GM12878 (cell line): ENCODE measurements around the gene FMNL2. TPM values are rescaled to one million over a fixed set of nuclear protein-coding genes. Genes with fewer than 3 reads are reported as not detected.

ENCODE experiments used
- ATAC-seq: fragments of 200-7000 bp; cut with Tn5 transposase; 3 replicates; pipeline ENCODE4 v1.9.1; 2020; ENCODE audit warnings: mild to moderate bottlenecking, moderate library complexity
- BruUV-seq: library from RNA; stranded (reverse); fragments of 400-500 nt; replicated peaks from 2 replicates; lab custom pipeline; 2021; lab: Mats Ljungman, UMichigan
- CTCF ChIA-PET: fragments of 300-600 bp; sonication (Branson Sonifier 250); formaldehyde crosslinking; extraction: SDS; loops from one replicate; lab custom pipeline; 2021; ENCODE audit warnings: inconsistent platforms; lab: Yijun Ruan, JAX
- POLR2A ChIA-PET: fragments of 350-600 bp; formaldehyde crosslinking; extraction: SDS; loops from one replicate; lab custom pipeline; 2021; ENCODE audit warnings: inconsistent platforms; lab: Charles Lee
- RAD21 ChIA-PET: fragments of 300-600 bp; sonication (Branson Sonifier 250); formaldehyde crosslinking; loops from one replicate; lab custom pipeline; 2023; ENCODE audit warnings: antibody characterized with exemption; ENCODE audit not compliant: unreplicated experiment; lab: Charles Lee
- SMC1A ChIA-PET: fragments of 300-600 bp; sonication (Branson Sonifier 250); formaldehyde crosslinking; loops from one replicate; lab custom pipeline; 2023; ENCODE audit not compliant: unreplicated experiment, uncharacterized antibody; lab: Charles Lee
- DNase-seq: peaks from one replicate; pipeline ENCODE4 v3.0.0-alpha.2; 2011; ENCODE audit warnings: low read depth, low spot score
- FAIRE-seq: peaks from 3 replicates; lab custom pipeline; 2011; peaks lifted over from hg19 to GRCh38; lab: Jason Lieb, UNC
- H2AFZ ChIP-seq: 2 replicates; pipeline ENCODE4 v1.6.0; 2011; ENCODE audit warnings: low read depth, low read length, control low read depth; ENCODE audit not compliant: control insufficient read depth
- H3K27ac ChIP-seq: 2 replicates; pipeline ENCODE4 v1.5.1; 2011; ENCODE audit warnings: control low read depth; ENCODE audit not compliant: control insufficient read depth, insufficient read depth
- H3K27me3 ChIP-seq, 2 experiments: replicated peaks in 1 of 2; 2 replicates each; pipeline versions ENCODE4 v1.6.0 to v1.6.1; 2011; ENCODE audit warnings: low read length in 1 of 2; ENCODE audit not compliant: control insufficient read depth in 2 of 2, insufficient read depth in 2 of 2
- H3K36me3 ChIP-seq, 2 experiments: 2 replicates each; pipeline ENCODE4 v1.5.1; 2011; ENCODE audit warnings: low read length in 1 of 2; ENCODE audit not compliant: control insufficient read depth in 2 of 2, insufficient read depth in 2 of 2
- H3K4me1 ChIP-seq: 2 replicates; pipeline ENCODE4 v1.6.1; 2011; ENCODE audit warnings: mild to moderate bottlenecking, low read length, moderate library complexity, mixed read lengths; ENCODE audit not compliant: control insufficient read depth, insufficient read depth
- H3K4me2 ChIP-seq: 2 replicates; pipeline ENCODE4 v1.6.0; 2011; ENCODE audit warnings: control low read depth; ENCODE audit not compliant: control insufficient read depth, insufficient read depth
- H3K4me3 ChIP-seq: fragments of 200-600 bp; sonication (generic); 2 replicates; pipeline ENCODE4 v1.5.1; 2016
- H3K79me2 ChIP-seq: 2 replicates; pipeline ENCODE4 v1.6.0; 2011; ENCODE audit warnings: low read length; ENCODE audit not compliant: control insufficient read depth, insufficient read depth
- H3K9ac ChIP-seq: 2 replicates; pipeline ENCODE4 v1.8.0; 2011; ENCODE audit warnings: low read length, control low read depth, mixed read lengths; ENCODE audit not compliant: control insufficient read depth, insufficient read depth
- H3K9me3 ChIP-seq: replicated peaks from 3 replicates; pipeline ENCODE4 v1.5.1; 2011; ENCODE audit warnings: mild to moderate bottlenecking, low read length; ENCODE audit not compliant: control insufficient read depth, insufficient read depth
- H4K20me1 ChIP-seq: 2 replicates; pipeline ENCODE4 v1.6.0; 2011; ENCODE audit not compliant: control insufficient read depth, insufficient read depth
- EED ChIP-seq: sonication (generic); IDR thresholded peaks from 2 replicates; pipeline ENCODE4 v1.6.1; 2016; ENCODE audit warnings: antibody characterized with exemption, low read depth
- JUNB ChIP-seq: IDR thresholded peaks from 2 replicates; pipeline ENCODE4 v1.6.1; 2016; ENCODE audit warnings: antibody characterized with exemption, mild to moderate bottlenecking
- JUND ChIP-seq: IDR thresholded peaks from 2 replicates; pipeline ENCODE4 v1.6.1; 2012; ENCODE audit warnings: low read depth, mild to moderate bottlenecking, low read length, improper control_type of control experiment, moderate library complexity
- NFYB ChIP-seq: IDR thresholded peaks from 2 replicates; pipeline ENCODE4 v1.6.1; 2011; ENCODE audit warnings: low read depth, mild to moderate bottlenecking, low read length, improper control_type of control experiment, moderate library complexity; ENCODE audit not compliant: insufficient read depth
- SIN3A ChIP-seq: IDR thresholded peaks from 2 replicates; pipeline ENCODE4 v1.6.1; 2012; ENCODE audit warnings: low read depth, low read length, improper control_type of control experiment
- SMC3 ChIP-seq: IDR thresholded peaks from 2 replicates; pipeline ENCODE4 v1.6.1; 2011; ENCODE audit warnings: low read length, improper control_type of control experiment, borderline replicate concordance
- SUPT20H ChIP-seq: IDR thresholded peaks from 2 replicates; pipeline ENCODE4 v1.6.1; 2011; ENCODE audit warnings: low read depth, mild to moderate bottlenecking, low read length, moderate library complexity, borderline replicate concordance; ENCODE audit not compliant: control insufficient read depth
- TCF3 ChIP-seq: IDR thresholded peaks from 2 replicates; pipeline ENCODE4 v1.6.1; 2012; ENCODE audit warnings: low read depth, mild to moderate bottlenecking, low read length, borderline replicate concordance; ENCODE audit not compliant: insufficient read depth
- ZNF687 ChIP-seq: fragments of 450-650 bp; IDR thresholded peaks from 2 replicates; pipeline ENCODE4 v1.6.1; 2017; ENCODE audit warnings: mild to moderate bottlenecking, moderate library complexity
- WGBS: methylation state at CpG from one replicate; pipeline ENCODE4 v1.1.6; 2016; ENCODE audit warnings: low lambda C conversion rate; ENCODE audit not compliant: insufficient replicate concordance, insufficient coverage; ENCODE audit errors: missing lambda C conversion rate; 5-methylcytosine and 5-hydroxymethylcytosine counted together
- in situ Hi-C: fragments of 300-500 bp; cut with MboI; formaldehyde crosslinking; loops from 9 replicates; pipeline ENCODE4 v1.14.3; 2018; ENCODE audit warnings: mixed read lengths
- intact Hi-C: fragments of 100-400 bp; cut with micrococcal nuclease; formaldehyde crosslinking; loops from one replicate; pipeline ENCODE4 v1.14.2; 2022; ENCODE audit not compliant: unreplicated experiment
- polyA plus RNA-seq, 11 experiments: library from polyadenylated mRNA; depleted of rRNA in 4 of 11; unstranded in 6 of 11; stranded (reverse) in 5 of 11; fragments of >200 nt; fragmentation: Nextera tagmentation in 4 of 11; fragmentation: Illumina TruSeq in 1 of 11; extraction: Ambion mirVana in 4 of 11; extraction: Trizol in 1 of 11; gene quantifications; 1 replicate in 1 of 11; 2 replicates in 10 of 11; pipeline versions ENCODE4 v1.2.1 to v1.2.3, GENCODE V29; 2011 to 2016; ENCODE audit warnings: inconsistent platforms in 2 of 11, missing spikeins in 2 of 11, low read depth in 1 of 11
- total RNA-seq, 4 experiments: library from RNA; depleted of rRNA in 3 of 4; stranded (reverse); fragments of >200 nt in 3 of 4; fragmentation: Illumina TruSeq in 1 of 4; extraction: Trizol in 1 of 4; gene quantifications; 2 replicates each; pipeline versions ENCODE4 v1.2.1 to v1.2.3, GENCODE V29; 2013 to 2021
- TF ChIP-seq, protein P1 (sequence below): IDR thresholded peaks from 2 replicates; pipeline ENCODE4 v1.6.1; 2012; ENCODE audit warnings: mild to moderate bottlenecking, low read depth, low read length
- TF ChIP-seq, protein P2 (sequence below): fragments of 450-650 bp; formaldehyde crosslinking; IDR thresholded peaks from 2 replicates; pipeline ENCODE4 v1.4.0; 2022; ENCODE audit warnings: mild to moderate bottlenecking, moderate library complexity

The FMNL2 gene
- total and polyA plus RNA-seq, 10 of the 15 experiments (the other 5 are each of a cell fraction or from before 2014, with no cell fraction given) = 0.13 to 9.9 (median 0.35) TPM

DNA sequence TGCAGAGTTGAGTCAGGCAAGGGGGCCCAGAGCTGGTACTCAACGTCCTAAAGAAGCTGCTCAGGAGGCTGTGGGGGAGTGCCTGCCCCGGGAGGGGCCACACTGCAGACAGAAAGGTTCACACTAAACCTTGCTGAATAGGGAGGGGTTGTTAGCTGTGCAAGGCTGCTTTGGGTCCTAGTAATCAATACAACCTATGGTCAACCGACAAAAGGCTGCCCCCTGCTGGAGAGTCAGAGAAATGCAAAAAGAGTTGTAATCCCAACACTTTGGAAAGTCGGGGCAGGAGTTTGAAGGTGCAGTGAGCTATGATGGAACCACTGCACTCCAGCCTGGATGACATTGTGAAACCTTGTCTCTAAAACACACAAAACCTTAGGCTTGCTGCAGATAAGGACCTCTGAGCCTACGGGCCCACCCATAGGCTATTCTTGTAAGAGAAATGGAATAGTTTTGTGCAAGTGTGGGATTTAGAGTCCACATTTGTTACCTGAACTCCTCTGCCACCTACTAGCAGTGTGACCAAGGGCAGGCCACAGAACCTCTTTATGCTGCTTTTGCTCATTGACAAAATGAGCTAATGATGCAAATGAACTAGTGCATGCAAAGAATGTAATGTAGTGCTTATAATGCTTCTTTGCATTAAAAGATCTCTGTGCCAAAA lies 300.8 kb downstream of the FMNL2 start (continued):
- no peak for TF ChIP-seq EED
- no peak for TF ChIP-seq TCF3
- TF ChIP-seq SUPT20H = no peak
- no peak for TF ChIP-seq SIN3A
- peak; percentile 95 for TF ChIP-seq SMC3
- TF ChIP-seq, protein P1, sequence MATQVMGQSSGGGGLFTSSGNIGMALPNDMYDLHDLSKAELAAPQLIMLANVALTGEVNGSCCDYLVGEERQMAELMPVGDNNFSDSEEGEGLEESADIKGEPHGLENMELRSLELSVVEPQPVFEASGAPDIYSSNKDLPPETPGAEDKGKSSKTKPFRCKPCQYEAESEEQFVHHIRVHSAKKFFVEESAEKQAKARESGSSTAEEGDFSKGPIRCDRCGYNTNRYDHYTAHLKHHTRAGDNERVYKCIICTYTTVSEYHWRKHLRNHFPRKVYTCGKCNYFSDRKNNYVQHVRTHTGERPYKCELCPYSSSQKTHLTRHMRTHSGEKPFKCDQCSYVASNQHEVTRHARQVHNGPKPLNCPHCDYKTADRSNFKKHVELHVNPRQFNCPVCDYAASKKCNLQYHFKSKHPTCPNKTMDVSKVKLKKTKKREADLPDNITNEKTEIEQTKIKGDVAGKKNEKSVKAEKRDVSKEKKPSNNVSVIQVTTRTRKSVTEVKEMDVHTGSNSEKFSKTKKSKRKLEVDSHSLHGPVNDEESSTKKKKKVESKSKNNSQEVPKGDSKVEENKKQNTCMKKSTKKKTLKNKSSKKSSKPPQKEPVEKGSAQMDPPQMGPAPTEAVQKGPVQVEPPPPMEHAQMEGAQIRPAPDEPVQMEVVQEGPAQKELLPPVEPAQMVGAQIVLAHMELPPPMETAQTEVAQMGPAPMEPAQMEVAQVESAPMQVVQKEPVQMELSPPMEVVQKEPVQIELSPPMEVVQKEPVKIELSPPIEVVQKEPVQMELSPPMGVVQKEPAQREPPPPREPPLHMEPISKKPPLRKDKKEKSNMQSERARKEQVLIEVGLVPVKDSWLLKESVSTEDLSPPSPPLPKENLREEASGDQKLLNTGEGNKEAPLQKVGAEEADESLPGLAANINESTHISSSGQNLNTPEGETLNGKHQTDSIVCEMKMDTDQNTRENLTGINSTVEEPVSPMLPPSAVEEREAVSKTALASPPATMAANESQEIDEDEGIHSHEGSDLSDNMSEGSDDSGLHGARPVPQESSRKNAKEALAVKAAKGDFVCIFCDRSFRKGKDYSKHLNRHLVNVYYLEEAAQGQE = no peak
- no peak for TF ChIP-seq JUNB
- no peak for TF ChIP-seq JUND

DNA sequence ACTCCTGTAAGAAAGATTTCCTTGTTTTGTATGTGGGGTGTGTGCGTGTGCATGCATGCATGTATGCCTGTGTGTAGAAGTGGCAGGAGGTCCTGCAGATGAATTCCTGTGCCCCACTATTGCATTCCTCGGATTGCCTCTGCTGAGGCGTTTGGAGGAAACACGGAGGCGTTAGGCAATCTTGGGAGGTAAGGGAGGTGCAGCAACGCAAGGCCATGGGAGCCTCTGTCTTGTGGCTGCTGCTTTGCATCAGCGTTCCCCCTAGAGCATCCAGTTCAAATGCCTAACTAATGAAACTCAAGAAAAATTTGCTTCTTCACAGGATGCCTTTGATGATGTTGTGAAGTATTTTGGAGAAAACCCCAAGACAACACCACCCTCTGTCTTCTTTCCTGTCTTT lies 302.3 kb downstream of the FMNL2 start:
- no peak overlapping the region for H3K4me2 ChIP-seq
- H2AFZ ChIP-seq = no peak overlapping the region
- FAIRE-seq (no peak), ATAC-seq (no peak), DNase-seq (no peak)
- in situ Hi-C loops = no loop called here
- H3K27ac ChIP-seq = no peak overlapping the region
- H3K9ac ChIP-seq = no peak overlapping the region
- BruUV-seq = no TSS peak
- ChIA-PET SMC1A (interaction anchor here (1.6 to 1.8 kb wide), 2 partner anchors 10 to 462 kb away, joined by 5 read pairs; partner anchors contain the start of gene STAM2), RAD21 (no interaction called here), CTCF (interaction anchor here (1.1 to 1.2 kb wide), 3 partner anchors 10 to 448 kb away, joined by 3 to 4 read pairs (median 3); no protein-coding TSS in a partner anchor), POLR2A (no interaction called here)
- H4K20me1 ChIP-seq = no peaks in the 10 kb centered on the region
- H3K4me3 ChIP-seq = no peak overlapping the region
- H3K9me3 ChIP-seq = no peaks in the 10 kb centered on the region
- no peaks in the 10 kb centered on the region; a peak in 1 of 4 replicates for H3K36me3 ChIP-seq
- no peaks in the 10 kb centered on the region for H3K27me3 ChIP-seq
- intact Hi-C loops = loop anchor here (5.0 kb wide), 2 partner anchors 170 to 300 kb away; partner anchors contain the start of gene FMNL2
- H3K79me2 ChIP-seq = no peaks in the 10 kb centered on the region
- H3K4me1 ChIP-seq = no peaks in the 10 kb centered on the region
- 61% methylated on average over 7 of the region's 7 CpGs for WGBS
- no peak for TF ChIP-seq NFYB
- TF ChIP-seq, protein P2, sequence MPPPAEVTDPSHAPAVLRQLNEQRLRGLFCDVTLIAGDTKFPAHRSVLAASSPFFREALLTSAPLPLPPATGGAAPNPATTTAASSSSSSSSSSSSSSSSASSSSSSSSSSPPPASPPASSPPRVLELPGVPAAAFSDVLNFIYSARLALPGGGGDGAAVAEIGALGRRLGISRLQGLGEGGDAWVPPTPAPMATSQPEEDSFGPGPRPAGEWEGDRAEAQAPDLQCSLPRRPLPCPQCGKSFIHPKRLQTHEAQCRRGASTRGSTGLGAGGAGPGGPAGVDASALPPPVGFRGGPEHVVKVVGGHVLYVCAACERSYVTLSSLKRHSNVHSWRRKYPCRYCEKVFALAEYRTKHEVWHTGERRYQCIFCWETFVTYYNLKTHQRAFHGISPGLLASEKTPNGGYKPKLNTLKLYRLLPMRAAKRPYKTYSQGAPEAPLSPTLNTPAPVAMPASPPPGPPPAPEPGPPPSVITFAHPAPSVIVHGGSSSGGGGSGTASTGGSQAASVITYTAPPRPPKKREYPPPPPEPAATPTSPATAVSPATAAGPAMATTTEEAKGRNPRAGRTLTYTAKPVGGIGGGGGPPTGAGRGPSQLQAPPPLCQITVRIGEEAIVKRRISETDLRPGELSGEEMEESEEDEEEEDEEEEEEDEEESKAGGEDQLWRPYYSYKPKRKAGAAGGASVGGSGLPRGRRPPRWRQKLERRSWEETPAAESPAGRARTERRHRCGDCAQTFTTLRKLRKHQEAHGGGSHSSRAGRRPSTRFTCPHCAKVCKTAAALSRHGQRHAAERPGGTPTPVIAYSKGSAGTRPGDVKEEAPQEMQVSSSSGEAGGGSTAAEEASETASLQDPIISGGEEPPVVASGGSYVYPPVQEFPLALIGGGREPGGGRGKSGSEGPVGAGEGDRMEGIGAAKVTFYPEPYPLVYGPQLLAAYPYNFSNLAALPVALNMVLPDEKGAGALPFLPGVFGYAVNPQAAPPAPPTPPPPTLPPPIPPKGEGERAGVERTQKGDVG (CRISPR knock-in tag) = no peak
- TF ChIP-seq ZNF687 = no peak
